Activated T-cell treated with anti-CD3 and anti-CD28 coated beads for 4 hours (primary cell): ENCODE data around the gene ECHDC3.

Source experiments
- DNase-seq: peaks from one replicate; pipeline ENCODE4 v3.0.0-alpha.2; 2020

Gene ECHDC3

GRCh38 chr10:11787374-11787773, 45.2 kb downstream of the ECHDC3 start:
- no peak for DNase-seq

DNA sequence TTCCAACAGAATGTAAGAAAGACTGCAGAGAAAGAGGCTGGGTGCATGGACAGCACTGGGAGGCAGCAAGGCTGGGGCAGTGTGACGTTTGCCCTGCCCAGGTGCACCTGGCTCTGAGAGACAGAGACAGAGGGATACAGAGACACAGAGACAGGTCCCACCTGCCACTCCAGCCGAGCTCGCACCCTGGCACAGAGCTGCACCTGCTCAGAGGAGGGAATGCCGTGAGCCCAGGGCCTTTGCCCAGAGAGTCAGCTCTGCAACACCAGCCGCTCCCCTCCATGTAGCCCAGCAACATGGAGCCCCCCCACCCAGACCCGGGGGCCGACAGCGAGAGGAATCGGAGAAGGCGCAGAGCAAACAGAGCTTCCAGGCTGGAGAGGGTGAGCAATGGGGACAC, 45.7 kb downstream of the ECHDC3 start:
- DNase-seq = no peak

GRCh38 chr10:11789306-11789705, 47.1 kb downstream of the ECHDC3 start:
- DNase-seq = no peak

GRCh38 chr10:11789956-11790355, 47.8 kb downstream of the ECHDC3 start:
- no peak for DNase-seq

- DNase-seq = no peak
Measured at GRCh38 chr10:11793762-11794479, 51.7 kb downstream of the ECHDC3 start.

- DNase-seq = no peak
Measured at GRCh38 chr10:11794566-11794965, 52.4 kb downstream of the ECHDC3 start.

GRCh38 chr10:11795101-11795920, 53.1 kb downstream of the ECHDC3 start:
- peak; percentile 5 for DNase-seq

GRCh38 chr10:11796474-11796873, 54.3 kb downstream of the ECHDC3 start:
- DNase-seq = no peak

DNA sequence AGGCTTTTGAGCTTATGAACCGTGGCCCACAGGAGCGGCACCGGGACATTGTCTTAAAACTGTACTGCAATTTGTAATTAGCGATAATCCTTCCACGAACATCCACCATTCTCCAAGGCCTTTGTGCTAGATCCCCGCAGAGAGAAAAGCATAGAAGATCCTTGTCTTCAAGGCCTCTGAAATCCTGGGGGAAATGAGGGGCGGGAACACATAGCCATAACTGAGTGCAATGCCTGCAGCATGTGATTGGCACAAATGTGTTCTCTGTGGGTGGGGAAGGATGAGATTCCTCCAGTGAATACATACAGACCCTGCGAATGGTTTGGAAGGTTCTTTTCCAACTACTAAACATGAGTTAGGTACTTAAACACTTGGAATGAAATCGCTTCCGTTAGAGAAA, 55.1 kb downstream of the ECHDC3 start:
- no peak for DNase-seq

DNA sequence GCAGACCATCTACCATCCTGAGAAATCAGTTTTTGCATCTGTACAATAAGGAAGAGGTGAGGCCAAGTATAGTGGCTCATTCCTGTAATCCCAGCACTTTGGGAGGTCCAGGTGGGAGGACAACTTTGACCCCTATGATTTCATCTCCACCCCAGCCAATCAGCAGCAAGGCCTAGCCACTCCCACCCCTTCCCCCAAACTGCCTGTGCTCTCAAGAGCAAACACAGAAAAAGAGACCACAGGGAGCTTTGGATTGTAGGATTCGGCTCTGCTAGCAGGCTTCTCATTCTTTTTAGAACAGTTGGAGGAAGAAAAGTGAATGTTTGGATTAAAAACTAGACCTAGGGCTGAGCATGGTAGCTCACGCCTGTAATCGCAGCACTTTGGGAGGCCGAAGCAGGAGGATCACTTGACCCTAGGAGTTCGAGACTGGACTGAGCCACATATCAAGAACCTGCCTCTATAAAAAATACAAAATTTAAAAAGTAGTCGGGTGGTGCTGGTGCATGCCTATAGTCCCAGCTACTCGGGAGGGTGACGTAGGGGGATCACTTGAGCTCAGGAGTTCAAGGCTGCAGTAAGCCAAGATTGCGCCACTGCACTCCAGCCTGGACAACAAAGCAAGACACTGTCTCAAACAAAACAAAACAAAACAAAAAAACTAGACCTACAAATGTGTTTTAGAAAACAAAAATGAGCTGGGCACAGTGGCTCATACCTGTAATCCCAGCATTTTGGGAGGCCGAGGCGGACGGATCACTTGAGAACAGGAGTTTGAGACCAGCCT, 55.9 kb downstream of the ECHDC3 start:
- no peak for DNase-seq

GRCh38 chr10:11798845-11799735, 56.9 kb downstream of the ECHDC3 start:
- no peak for DNase-seq

GRCh38 chr10:11799736-11800080, 57.5 kb downstream of the ECHDC3 start:
- DNase-seq = no peak

GRCh38 chr10:11804336-11804735, 62.2 kb downstream of the ECHDC3 start:
- no peak for DNase-seq

- no peak for DNase-seq
Measured at GRCh38 chr10:11805792-11806191, 63.6 kb downstream of the ECHDC3 start.

GRCh38 chr10:11806706-11807105, 64.5 kb downstream of the ECHDC3 start:
- no peak for DNase-seq

- DNase-seq = no peak
Measured at GRCh38 chr10:11808808-11809207, 66.6 kb downstream of the ECHDC3 start.

GRCh38 chr10:11810313-11810766, 68.2 kb downstream of the ECHDC3 start:
- DNase-seq = no peak

DNA sequence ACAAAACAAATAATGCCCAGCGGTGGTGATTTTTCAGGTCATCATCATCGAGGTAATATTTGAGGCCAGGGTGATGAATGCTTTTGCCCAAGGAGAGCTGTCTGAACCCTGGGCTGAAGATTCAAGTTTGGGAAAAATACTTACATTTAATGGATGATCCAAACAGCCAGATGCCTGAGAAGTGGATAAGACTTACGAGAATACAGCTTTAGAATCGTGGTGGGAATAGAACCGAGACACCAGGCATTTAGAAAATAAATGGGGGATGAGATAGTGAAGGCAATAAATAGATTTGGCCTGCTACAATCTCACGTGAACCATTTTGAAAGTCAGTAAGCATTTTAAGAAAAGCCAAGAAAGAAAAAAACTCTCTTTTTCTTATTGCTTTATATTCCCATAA, 68.8 kb downstream of the ECHDC3 start:
- DNase-seq = no peak

DNA sequence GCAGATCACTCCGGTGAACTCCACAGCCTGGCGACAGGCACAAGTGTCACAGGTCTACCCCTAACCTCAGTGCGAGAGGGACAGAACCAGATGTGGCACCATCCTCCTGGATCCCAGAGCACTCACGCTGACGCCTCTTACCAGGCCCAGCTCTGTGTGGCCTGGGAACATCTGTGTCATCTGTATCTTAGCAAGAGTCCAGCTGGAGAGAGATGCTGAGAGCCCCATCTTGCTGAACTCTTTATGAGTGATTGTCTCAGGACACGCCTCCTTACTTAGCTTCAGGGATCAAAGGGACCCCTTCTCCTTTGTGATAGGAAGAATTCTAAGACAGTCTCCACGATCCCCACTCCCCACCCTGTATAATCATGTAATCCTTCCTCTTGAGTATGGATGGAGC, 71.0 kb downstream of the ECHDC3 start:
- no peak for DNase-seq
